HepG2 (cell line): Measurements from ENCODE around the gene NFX1. TPM values are rescaled to one million over a fixed set of nuclear protein-coding genes. Genes with fewer than 3 reads are reported as not detected.

ENCODE experiments used
- AGO1 ChIP-seq: fragments of 200-400 bp; formaldehyde crosslinking; IDR thresholded peaks from 2 replicates; pipeline ENCODE4 v1.6.1; 2017; ENCODE audit warnings: mild to moderate bottlenecking, low read depth, low read length, moderate library complexity; ENCODE audit not compliant: poor library complexity, severe bottlenecking
- CENPT ChIP-seq: sonication (generic); formaldehyde crosslinking; IDR thresholded peaks from 2 replicates; pipeline ENCODE4 v1.8.0; 2022; ENCODE audit warnings: low read depth, mild to moderate bottlenecking, moderate library complexity, missing genetic modification reagents
- FIP1L1 ChIP-seq: fragments of 200-400 bp; formaldehyde crosslinking; IDR thresholded peaks from 2 replicates; pipeline ENCODE4 v1.6.1; 2018; ENCODE audit warnings: low read depth, mild to moderate bottlenecking, low read length, moderate library complexity, borderline replicate concordance; ENCODE audit not compliant: insufficient read depth
- FOXC1 ChIP-seq: sonication (generic); formaldehyde crosslinking; IDR thresholded peaks from 2 replicates; pipeline ENCODE4 v1.8.0; 2022; ENCODE audit warnings: mild to moderate bottlenecking, missing genetic modification reagents, borderline replicate concordance
- MIER2 ChIP-seq: IDR thresholded peaks from 2 replicates; pipeline ENCODE4 v1.6.1; 2016; ENCODE audit warnings: missing biosample characterization, missing genetic modification reagents
- NR1H2 ChIP-seq: sonication (generic); formaldehyde crosslinking; IDR thresholded peaks from 2 replicates; pipeline ENCODE4 v1.8.1; 2022; ENCODE audit warnings: low read depth, missing genetic modification reagents, borderline replicate concordance
- PRPF4 ChIP-seq: fragments of 200-400 bp; formaldehyde crosslinking; IDR thresholded peaks from 2 replicates; pipeline ENCODE4 v1.6.1; 2016; ENCODE audit warnings: low read length, low read depth; ENCODE audit not compliant: poor library complexity, severe bottlenecking
- RBM22 ChIP-seq: fragments of 200-400 bp; formaldehyde crosslinking; optimal IDR thresholded peaks from 2 replicates; pipeline ENCODE3; 2017; ENCODE audit warnings: mild to moderate bottlenecking, low read length, moderate library complexity
- SPEN ChIP-seq: sonication (generic); formaldehyde crosslinking; IDR thresholded peaks from 2 replicates; pipeline ENCODE4 v1.5.1; 2020; ENCODE audit warnings: low read depth, mild to moderate bottlenecking, missing genetic modification reagents
- ZNF224 ChIP-seq: sonication (generic); formaldehyde crosslinking; IDR thresholded peaks from 2 replicates; pipeline ENCODE4 v1.5.0; 2020; ENCODE audit warnings: mild to moderate bottlenecking, missing genetic modification reagents
- ZNF556 ChIP-seq: sonication (generic); formaldehyde crosslinking; IDR thresholded peaks from 2 replicates; pipeline ENCODE4 v1.4.0; 2020; ENCODE audit warnings: mild to moderate bottlenecking, missing genetic modification reagents, borderline replicate concordance
- ZNF607 ChIP-seq: sonication (generic); formaldehyde crosslinking; IDR thresholded peaks from 2 replicates; pipeline ENCODE4 v1.5.1; 2020; ENCODE audit warnings: missing genetic modification reagents, mild to moderate bottlenecking, borderline replicate concordance
- ZNF788 ChIP-seq: sonication (generic); formaldehyde crosslinking; IDR thresholded peaks from 2 replicates; pipeline ENCODE4 v1.5.0; 2020; ENCODE audit warnings: mild to moderate bottlenecking, missing genetic modification reagents, borderline replicate concordance
- ZNF839 ChIP-seq: sonication (generic); formaldehyde crosslinking; IDR thresholded peaks from 2 replicates; pipeline ENCODE4 v1.4.0; 2020; ENCODE audit warnings: missing genetic modification reagents, mild to moderate bottlenecking, borderline replicate concordance
- polyA plus RNA-seq, 8 experiments: library from polyadenylated mRNA; depleted of rRNA in 3 of 8; stranded (reverse) in 7 of 8; unstranded in 1 of 8; fragments of >200 nt; fragmentation: Illumina TruSeq in 4 of 8; extraction: Trizol in 4 of 8; gene quantifications; 2 replicates each; pipeline versions ENCODE4 v1.2.1 to v1.2.3, GENCODE V29; 2011 to 2016; ENCODE audit warnings: low read depth in 4 of 8, missing spikeins in 1 of 8, mixed read lengths in 1 of 8; ENCODE audit not compliant: insufficient read depth in 1 of 8
- total RNA-seq, 5 experiments: library from RNA; depleted of rRNA; stranded (reverse); fragments of >200 nt; fragmentation: Illumina TruSeq; extraction: Trizol; gene quantifications; 2 replicates each; pipeline ENCODE4 v1.2.3, GENCODE V29; 2016; ENCODE audit warnings: low read depth in 1 of 5
- TF ChIP-seq, protein P1 (sequence below): sonication (generic); formaldehyde crosslinking; IDR thresholded peaks from 2 replicates; pipeline ENCODE4 v1.5.0; 2020; ENCODE audit warnings: mild to moderate bottlenecking, missing genetic modification reagents, moderate library complexity
- TF ChIP-seq, protein P2 (sequence below): sonication (generic); formaldehyde crosslinking; IDR thresholded peaks from 2 replicates; pipeline ENCODE4 v1.4.0; 2020; ENCODE audit warnings: mild to moderate bottlenecking, missing genetic modification reagents
- TF ChIP-seq, protein P3 (sequence below): sonication (generic); formaldehyde crosslinking; IDR thresholded peaks from 2 replicates; pipeline ENCODE4 v1.5.1; 2020; ENCODE audit warnings: missing genetic modification reagents, mild to moderate bottlenecking, borderline replicate concordance
- TF ChIP-seq, protein P4 (sequence below): sonication (generic); formaldehyde crosslinking; IDR thresholded peaks from 2 replicates; pipeline ENCODE4 v1.5.1; 2020; ENCODE audit warnings: missing genetic modification reagents, mild to moderate bottlenecking, borderline replicate concordance
- TF ChIP-seq, protein P5 (sequence below): sonication (generic); formaldehyde crosslinking; IDR thresholded peaks from 2 replicates; pipeline ENCODE4 v1.5.0; 2020; ENCODE audit warnings: missing genetic modification reagents
- TF ChIP-seq, protein P6 (sequence below): sonication (generic); formaldehyde crosslinking; IDR thresholded peaks from 2 replicates; pipeline ENCODE4 v1.8.1; 2023; ENCODE audit warnings: mild to moderate bottlenecking, missing genetic modification reagents, borderline replicate concordance

The NFX1 gene
- total and polyA plus RNA-seq, 2 of the 13 experiments (the other 11 are each of a cell fraction or from before 2014, with no cell fraction given), result 23.9 to 27.5 TPM

DNA sequence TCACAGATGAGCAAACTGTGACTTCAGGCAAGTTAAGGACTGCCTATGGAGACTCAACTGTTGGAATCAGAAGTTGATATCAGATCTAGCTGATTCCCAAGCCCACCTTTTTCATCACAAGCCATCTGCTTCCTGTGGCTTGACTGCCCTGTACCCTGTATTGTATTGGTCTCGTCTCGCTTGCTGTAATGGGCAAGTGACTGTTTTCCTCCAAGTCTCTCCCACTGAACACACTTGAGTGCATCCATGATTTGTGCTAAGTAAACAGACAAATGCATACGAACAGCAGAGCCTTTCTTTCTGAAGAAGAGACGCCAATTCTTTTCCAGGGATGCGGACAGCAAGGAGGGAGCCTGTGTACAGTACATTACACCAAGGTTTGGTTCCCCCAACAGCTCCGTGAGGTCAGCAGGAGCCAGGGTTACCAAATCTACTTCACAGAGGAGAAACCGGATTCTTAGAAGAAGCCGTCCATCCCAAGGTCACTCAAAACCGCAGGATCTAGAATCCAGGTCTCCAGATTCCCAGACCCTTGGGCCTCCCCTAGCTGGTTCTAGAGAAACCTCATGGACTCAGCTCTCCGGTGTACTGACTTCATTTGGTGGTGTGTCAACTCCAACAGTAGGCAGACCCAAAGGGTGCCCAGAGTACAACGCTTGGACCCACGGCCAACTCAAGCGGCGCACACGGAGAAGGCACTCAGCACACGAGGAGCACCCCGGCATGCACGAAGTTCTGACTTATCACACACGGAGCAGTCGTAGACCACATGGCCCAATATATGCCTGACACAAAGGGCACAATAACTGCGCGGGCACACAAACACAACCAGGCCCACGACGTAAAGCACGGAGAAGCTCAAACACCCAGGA lies 26.9 kb upstream of the NFX1 start (continued):
- TF ChIP-seq, protein P1, sequence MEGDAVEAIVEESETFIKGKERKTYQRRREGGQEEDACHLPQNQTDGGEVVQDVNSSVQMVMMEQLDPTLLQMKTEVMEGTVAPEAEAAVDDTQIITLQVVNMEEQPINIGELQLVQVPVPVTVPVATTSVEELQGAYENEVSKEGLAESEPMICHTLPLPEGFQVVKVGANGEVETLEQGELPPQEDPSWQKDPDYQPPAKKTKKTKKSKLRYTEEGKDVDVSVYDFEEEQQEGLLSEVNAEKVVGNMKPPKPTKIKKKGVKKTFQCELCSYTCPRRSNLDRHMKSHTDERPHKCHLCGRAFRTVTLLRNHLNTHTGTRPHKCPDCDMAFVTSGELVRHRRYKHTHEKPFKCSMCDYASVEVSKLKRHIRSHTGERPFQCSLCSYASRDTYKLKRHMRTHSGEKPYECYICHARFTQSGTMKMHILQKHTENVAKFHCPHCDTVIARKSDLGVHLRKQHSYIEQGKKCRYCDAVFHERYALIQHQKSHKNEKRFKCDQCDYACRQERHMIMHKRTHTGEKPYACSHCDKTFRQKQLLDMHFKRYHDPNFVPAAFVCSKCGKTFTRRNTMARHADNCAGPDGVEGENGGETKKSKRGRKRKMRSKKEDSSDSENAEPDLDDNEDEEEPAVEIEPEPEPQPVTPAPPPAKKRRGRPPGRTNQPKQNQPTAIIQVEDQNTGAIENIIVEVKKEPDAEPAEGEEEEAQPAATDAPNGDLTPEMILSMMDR (CRISPR knock-in tag), result no peak
- TF ChIP-seq, protein P2, sequence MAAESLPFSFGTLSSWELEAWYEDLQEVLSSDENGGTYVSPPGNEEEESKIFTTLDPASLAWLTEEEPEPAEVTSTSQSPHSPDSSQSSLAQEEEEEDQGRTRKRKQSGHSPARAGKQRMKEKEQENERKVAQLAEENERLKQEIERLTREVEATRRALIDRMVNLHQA, result no peak
- no peak for TF ChIP-seq NR1H2 (CRISPR knock-in tag)
- no peak for TF ChIP-seq ZNF556
- TF ChIP-seq CENPT (CRISPR knock-in tag), result no peak
- no peak for TF ChIP-seq ZNF224 (CRISPR knock-in tag)
- TF ChIP-seq, protein P3, sequence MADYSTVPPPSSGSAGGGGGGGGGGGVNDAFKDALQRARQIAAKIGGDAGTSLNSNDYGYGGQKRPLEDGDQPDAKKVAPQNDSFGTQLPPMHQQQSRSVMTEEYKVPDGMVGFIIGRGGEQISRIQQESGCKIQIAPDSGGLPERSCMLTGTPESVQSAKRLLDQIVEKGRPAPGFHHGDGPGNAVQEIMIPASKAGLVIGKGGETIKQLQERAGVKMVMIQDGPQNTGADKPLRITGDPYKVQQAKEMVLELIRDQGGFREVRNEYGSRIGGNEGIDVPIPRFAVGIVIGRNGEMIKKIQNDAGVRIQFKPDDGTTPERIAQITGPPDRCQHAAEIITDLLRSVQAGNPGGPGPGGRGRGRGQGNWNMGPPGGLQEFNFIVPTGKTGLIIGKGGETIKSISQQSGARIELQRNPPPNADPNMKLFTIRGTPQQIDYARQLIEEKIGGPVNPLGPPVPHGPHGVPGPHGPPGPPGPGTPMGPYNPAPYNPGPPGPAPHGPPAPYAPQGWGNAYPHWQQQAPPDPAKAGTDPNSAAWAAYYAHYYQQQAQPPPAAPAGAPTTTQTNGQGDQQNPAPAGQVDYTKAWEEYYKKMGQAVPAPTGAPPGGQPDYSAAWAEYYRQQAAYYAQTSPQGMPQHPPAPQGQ (CRISPR knock-in tag), result no peak
- TF ChIP-seq RBM22, result no peak
- TF ChIP-seq FIP1L1, result no peak
- TF ChIP-seq SPEN (CRISPR knock-in tag), result no peak
- TF ChIP-seq ZNF607 (CRISPR knock-in tag), result no peak
- 0 out of 2 replicates have a peak, but pooled peaks have one; percentile 24 for TF ChIP-seq ZNF839
- no peak for TF ChIP-seq PRPF4
- TF ChIP-seq, protein P4, sequence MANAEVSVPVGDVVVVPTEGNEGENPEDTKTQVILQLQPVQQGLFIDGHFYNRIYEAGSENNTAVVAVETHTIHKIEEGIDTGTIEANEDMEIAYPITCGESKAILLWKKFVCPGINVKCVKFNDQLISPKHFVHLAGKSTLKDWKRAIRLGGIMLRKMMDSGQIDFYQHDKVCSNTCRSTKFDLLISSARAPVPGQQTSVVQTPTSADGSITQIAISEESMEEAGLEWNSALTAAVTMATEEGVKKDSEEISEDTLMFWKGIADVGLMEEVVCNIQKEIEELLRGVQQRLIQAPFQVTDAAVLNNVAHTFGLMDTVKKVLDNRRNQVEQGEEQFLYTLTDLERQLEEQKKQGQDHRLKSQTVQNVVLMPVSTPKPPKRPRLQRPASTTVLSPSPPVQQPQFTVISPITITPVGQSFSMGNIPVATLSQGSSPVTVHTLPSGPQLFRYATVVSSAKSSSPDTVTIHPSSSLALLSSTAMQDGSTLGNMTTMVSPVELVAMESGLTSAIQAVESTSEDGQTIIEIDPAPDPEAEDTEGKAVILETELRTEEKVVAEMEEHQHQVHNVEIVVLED (CRISPR knock-in tag), result no peak
- peak; percentile 42; the same call in 1 of the 2 replicates for TF ChIP-seq ZNF788 (CRISPR knock-in tag)
- TF ChIP-seq, protein P5, sequence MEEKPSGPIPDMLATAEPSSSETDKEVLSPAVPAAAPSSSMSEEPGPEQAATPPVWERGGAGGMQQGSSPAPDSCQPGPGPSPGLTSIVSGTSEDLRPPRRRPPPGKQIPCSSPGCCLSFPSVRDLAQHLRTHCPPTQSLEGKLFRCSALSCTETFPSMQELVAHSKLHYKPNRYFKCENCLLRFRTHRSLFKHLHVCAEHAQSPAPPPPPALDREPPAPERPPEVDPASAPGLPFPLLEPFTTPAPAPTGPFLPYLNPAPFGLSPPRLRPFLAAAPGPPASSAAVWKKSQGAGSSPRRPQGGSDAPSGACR (CRISPR knock-in tag), result 0 out of 2 replicates have a peak, but pooled peaks have one; percentile 60
- no peak; the same call in 1 of the 2 replicates for TF ChIP-seq MIER2
- TF ChIP-seq FOXC1 (CRISPR knock-in tag), result no peak
- TF ChIP-seq AGO1, result no peak
- TF ChIP-seq, protein P6, sequence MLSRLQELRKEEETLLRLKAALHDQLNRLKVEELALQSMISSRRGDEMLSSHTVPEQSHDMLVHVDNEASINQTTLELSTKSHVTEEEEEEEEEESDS (CRISPR knock-in tag), result no peak
